Testis (tissue), 2 donors: Measurements from ENCODE around the gene TAF7.

Source experiments
- POLR2A ChIP-seq: fragments of 450-650 bp; IDR thresholded peaks from one replicate; pipeline ENCODE4 v1.6.1; 2017; ENCODE audit warnings: antibody characterized with exemption, mild to moderate bottlenecking, moderate library complexity
- TF ChIP-seq, protein P1 (sequence below), 3 experiments: fragments of 450-650 bp in 2 of 3; fragments of 200-600 bp in 1 of 3; sonication (generic) in 1 of 3; IDR thresholded peaks; one replicate each; pipeline ENCODE4 v1.5.1; 2016 to 2019; ENCODE audit warnings: antibody characterized with exemption in 3 of 3, mild to moderate bottlenecking in 2 of 3, moderate library complexity in 1 of 3

DNA sequence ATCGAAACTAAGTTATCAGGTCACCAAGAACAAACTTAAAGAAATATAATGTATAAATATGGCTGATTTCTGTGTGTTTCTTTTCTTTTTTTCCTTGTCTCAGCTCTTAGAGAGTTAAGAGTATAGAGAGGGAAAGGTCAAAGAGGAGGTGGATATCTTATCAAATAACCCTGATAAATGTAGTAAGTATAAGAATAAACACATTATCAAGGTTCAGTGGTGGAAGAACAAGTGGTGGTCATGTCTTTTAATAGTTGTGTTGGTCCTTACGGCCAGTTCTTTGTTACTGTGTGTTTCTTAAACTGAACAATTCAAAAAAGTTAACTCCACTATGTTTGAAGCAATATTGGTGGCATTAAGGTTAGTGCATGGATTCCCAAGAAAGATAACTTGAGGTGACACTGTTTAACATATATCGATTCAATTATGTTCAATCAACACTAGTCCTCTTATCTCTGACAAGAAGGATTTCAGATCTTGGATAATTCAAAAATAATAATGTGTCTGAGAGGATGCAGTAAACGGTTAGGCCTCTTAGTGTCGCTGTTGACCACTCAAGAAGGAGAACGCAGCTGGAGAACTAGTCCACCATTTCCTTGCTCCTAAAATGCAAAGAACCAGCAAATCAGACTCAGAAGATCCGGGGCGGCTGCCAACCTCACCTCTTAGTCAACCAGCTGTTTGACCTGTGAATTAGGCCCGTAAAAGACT lies 22.8 kb upstream of the TAF7 start, which contains the start of gene PCDHGA3:
- TF ChIP-seq POLR2A, result no peak
- TF ChIP-seq, protein P1, sequence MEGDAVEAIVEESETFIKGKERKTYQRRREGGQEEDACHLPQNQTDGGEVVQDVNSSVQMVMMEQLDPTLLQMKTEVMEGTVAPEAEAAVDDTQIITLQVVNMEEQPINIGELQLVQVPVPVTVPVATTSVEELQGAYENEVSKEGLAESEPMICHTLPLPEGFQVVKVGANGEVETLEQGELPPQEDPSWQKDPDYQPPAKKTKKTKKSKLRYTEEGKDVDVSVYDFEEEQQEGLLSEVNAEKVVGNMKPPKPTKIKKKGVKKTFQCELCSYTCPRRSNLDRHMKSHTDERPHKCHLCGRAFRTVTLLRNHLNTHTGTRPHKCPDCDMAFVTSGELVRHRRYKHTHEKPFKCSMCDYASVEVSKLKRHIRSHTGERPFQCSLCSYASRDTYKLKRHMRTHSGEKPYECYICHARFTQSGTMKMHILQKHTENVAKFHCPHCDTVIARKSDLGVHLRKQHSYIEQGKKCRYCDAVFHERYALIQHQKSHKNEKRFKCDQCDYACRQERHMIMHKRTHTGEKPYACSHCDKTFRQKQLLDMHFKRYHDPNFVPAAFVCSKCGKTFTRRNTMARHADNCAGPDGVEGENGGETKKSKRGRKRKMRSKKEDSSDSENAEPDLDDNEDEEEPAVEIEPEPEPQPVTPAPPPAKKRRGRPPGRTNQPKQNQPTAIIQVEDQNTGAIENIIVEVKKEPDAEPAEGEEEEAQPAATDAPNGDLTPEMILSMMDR (IDR thresholded peaks at IDR 0.05), result peak; percentile 24 to 56 (median 49)
